Activated naive CD8-positive, alpha-beta T cell treated with anti-CD3 and anti-CD28 coated beads, Interleukin-2, amount 50 U/mL, for 16 hours (primary cell): Measurements from ENCODE around the gene LAMC3.
"Not testable (repeated sequence)": the region's sequence is repeated elsewhere in the genome, so short reads cannot be mapped to it uniquely, and the experiment has no call there.

Experiments
- DNase-seq: peaks from one replicate; pipeline ENCODE4 v3.0.0-alpha.2; 2020; ENCODE audit warnings: low read depth, low spot score

LAMC3 gene

DNA sequence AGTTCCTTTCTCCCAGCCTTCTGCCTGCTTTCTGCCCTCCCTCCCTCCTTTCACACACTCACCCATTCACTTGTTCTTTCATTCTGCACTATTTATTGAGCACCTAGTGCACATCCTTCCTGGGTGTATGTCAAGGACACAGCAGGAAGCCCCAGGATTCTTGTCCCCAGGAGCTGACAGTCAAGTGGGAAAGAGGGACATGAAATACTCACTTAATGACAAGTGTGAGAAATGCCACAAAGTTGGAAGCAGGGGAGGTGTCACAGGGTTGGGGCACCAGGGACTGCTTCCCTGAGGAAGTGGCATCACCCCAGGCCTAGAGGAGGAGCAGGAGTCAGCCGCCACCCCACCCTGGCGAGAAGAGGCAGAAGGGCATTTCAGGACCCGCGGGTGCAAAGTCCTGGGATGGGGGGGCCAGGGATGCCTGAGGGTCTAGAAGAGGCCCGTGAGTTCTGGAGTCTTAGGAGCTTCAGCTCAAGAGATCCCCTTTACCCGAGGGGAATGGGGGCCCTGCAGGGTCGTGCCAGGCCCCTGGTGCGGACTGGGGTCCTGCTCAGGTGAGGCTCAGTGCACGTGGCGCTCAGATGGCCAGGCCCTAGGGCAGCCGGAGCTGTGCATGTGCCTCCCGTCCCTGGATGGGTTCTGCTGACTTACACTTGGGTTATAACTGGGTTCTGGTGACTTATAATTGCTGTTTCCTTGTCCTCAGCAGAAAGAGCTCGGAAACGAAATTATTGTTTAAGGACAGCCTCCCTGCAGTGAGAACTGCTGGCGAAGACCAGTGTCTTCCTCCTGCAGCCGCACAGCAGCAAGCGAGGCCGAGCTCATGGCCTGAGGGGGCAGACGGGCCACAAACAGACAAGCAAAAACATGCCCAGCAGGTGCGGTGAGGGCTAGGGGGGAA is 16.9 kb upstream of the LAMC3 start:
- DNase-seq: no peak

DNA sequence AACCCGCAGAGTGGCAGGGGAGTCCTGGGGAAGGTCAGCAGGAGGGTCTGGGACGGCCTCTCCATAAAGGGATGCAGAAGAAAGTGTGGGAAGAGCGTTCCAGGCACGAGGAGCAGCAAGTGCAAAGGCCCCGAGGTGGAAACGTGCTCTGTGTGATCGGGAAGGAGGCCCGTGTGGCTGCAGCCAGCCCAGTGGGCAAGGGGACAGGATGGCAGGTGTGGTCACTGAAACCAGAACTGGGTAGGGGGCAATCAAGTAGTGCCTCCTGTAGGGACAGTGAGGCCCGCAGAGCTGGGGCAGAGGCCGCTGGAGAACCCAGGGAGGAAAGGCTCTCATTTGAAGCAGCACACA is 16.3 kb upstream of the LAMC3 start:
- no peak for DNase-seq

DNA sequence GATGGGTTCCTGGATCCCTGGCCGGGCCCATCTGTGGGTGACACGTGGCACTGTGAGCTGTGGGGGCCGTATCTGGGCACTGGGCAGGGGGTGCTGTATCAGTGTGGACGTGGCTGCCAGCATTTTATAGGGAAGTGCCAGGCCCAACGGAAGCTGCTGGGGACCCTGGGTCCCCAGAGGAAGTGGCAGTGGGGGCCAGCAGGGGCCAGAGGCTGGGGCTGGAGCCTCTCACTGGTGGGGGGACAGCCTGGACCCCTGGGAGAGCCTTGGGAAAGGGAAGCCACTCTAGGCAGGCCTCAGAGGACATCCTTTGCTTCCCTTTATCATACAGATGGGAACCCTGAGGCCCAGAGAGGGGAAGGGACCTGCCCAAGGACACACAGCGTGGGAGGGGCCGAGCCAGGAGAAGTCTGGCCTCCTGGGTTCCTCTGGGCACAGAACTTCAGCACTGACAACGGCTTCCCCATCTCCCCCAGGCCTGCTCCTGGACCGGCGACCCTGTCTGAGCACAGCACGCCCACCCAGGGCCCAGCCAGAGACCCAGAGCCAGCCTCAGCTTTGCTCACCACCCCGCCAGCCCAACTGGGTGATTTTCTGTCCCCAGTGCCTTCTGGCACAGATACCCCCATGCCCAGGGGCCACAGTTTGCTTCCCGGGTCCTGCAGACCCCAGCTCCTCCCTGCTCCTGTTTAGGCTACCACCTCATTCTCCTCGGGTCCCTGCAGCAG is 15.5 kb upstream of the LAMC3 start:
- no peak for DNase-seq

DNA sequence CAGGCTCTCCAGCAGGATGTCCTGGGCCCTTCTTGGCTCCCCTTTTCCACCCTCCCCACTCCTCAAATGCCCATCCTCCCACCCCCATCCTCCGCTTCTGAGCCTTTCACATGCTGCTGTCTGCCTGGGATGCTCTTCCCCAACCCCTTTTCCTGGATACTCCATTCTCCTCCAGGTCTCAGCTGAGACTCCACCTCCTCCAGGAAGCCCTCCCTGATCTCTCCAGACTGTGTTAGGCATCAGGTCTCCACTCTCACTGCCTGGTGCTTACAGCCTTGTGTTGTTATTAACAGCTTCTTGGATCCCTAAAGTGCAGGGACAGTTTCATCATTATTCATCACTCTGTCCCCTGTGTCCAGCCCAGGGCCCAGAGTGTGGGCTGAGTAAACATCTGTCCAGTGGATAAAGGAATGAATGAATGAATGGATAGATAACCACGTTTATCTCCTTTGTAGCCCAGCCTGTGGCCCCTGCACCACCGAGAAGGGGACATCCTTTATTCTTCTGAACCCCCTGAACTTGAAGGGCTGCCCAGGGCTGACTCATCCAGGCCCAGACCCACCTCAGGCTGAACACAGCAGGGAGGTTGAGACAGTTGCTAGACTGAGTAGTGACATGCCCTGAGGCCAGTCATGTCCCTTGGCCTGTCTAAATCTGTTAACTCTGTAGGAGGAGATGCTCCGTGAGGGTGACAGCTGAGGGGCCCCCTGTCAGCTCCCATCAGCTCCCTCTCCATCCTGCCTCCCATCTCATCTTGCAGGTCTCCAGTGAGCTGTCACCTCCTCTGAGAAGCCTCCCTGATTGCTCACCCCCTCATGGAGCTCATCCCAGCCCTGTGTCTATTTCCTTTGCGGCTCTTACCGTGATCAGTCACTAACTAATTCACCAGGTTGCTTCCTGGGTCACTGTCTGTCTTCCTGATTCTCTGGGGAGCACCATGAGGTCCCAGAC is 14.6 kb upstream of the LAMC3 start:
- DNase-seq: no peak

DNA sequence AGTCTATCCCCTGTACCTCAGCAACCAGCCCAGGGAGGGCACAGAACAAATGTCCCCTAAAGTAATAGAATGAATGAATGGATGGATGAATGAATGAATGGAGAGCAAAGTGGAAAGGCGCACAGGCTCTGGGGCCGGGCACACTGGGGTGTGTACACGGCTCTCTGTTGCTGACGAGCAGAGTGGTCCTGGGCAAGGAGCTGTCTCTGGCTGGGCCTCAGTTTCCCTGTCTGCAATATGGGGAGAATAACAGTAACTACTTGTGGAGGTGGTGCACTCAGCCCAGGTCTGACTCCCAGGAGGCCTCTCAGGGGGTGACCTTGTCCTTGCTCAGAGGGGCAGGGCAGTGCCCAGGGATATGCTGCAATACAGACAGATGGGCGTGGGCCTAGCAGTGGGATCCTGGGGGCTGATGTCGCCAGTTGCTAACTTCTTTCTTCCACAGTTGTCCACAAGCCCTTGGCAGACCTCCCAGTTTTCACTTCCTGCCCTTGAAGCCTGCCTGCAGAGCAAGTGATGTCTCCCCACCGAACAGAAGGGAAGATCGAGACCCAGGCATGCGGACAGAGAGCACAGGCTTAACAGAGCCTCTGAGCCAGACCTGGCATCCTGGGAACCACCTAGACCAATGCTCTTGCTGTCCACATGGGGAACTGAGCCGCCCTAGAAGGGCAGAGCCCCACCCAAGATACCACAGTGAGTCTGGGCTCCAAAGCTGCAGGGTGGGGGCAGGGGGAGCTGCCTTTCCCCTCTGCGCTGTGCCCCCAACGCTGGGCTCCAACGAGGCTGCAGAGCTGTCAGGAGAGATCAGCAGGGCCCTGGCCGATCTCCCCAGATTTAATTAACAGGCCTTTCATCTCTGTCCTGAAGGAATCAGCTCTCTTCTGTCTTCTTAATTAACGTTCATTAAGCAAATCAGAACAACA is 13.6 kb upstream of the LAMC3 start:
- DNase-seq: no peak

DNA sequence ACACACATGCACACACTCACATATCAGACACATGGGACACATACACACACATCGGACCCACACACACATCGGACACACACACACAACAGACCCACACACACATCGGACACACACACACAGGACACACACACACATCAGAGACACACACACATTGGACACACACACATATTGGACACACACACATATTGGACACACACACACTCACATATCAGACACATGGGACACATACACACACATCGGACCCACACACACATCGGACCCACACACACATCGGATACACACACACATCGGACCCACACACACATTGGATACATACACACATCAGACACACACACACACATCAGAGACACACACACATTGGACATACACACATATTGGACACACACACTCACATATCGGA is 12.8 kb upstream of the LAMC3 start:
- DNase-seq: no peak

- DNase-seq: no peak
Observed at GRCh38 chr9:130996676-130997394, 12.1 kb upstream of the LAMC3 start.

DNA sequence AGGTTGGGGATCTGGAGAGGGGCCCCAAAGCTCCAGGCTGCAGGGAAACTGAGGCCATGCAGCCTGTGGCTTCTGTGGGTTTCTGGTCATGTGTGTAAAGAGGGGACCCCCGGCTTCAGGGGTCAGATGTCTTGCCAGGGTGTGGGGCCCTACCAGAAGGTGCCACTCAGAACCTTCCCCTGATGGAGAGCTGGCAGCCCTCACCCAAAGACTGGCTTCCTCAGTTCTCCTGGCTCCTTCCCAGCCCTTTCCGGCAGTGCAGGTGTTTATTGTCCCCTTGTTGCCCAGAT is 11.6 kb upstream of the LAMC3 start:
- DNase-seq: no peak

GRCh38 chr9:130997925-130998596 is 10.9 kb upstream of the LAMC3 start:
- no peak for DNase-seq

DNA sequence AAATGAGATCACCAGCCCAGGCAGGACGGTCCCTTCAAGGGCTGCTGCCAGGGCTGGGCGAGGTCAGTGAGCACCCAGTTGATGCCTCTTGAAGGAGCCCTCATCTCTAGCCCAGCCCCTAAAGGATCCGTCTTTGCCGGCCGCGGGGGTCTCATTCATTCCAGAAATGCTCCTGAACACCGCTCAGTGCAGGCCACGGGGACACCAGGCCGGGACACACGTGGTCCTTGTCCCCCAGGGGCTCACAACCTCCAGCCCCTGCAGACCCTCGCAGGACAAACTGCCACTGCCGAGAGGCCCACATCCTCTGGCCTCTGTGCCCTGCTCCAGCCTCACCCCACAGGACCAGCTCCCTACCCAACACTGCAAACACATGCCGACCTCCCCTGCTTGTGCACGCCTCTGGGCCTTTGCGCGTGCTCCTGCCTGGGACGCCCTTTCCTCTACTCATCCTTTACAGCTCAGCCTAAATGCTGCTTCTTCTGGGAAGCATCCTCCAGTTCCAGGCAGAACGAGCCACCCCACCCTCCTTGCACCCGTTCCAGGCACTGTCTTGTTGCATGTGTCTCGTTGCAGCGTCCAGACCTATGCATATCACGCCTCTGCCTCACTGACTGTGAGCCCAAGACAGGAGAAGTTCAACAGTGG is 10.3 kb upstream of the LAMC3 start:
- no peak for DNase-seq

DNA sequence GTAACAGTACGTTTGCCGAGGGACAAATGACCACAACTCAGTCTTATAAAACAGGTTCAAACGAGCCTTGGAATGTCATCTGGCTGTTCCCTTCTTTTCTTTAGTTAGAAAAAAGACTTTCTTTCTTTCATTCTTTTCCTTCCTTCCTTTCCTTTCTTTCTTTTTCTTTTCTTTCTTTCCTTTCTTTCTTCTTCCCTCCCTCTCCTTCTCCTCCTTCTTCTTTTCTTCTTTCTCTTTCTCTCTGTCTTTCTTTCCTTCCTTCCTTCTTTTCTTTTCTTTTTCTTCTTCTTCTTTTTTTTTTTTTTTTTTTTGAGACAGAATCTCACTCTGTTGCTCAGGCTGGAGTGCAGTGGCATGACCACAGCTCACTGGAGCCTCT is 9.7 kb upstream of the LAMC3 start:
- no peak for DNase-seq

DNA sequence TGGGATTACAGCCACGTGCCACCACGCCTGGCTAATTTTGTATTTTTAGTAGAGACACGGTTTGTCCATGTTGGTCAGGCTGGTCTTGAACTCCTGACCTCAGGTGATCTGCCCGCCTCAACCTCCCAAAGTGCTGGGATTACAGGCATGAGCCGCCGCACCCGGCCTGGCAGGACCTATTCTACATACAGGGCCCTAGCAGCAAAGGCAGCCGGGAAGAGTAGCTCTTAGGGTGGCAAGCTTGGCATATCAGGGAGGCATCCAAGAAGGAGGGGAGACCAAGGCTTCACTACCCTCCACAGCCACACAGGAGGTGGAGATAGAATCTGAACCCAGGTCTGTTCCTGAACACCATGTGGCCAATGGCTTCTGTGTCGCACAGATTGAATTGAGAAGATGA is 8.4 kb upstream of the LAMC3 start:
- DNase-seq: not testable (repeated sequence)

DNA sequence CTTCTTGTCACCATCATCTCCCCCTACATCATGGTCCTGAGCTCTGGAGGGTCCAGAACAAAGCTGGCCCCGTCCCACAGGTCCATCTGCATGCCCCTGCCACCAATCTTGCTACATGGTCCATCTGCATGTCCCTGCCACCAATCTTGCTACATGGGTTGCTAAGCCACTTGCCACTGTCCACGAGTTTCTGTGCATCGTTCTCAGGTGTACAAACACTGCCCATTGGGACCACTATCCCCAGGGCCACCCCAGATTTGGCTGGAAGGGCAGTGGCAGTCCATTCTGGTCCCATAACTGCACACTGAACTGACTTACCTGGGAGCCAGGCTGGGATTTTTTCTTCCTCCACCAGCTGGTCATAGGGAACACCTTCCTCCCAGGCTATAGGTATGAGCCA is 8.0 kb upstream of the LAMC3 start:
- DNase-seq: no peak

DNA sequence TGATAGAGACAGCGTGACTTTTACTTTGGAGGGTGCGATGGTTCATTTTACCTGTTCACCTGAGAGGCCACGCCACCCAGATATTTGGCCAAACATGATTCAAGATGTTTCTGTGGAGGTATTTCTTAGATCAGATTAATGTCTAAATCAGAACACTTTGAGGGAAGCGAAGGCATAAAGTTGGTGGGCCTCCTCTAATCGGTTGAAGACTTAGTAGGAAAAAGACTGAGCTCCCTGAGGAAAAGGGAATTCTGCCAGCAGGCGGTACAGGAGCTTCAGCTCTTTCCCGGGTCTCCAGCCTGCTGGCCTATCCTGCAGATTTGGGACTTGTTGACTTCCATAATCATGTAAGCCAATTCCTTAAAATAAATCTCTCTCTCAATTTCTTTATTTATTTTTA is 7.0 kb upstream of the LAMC3 start:
- no peak for DNase-seq

DNA sequence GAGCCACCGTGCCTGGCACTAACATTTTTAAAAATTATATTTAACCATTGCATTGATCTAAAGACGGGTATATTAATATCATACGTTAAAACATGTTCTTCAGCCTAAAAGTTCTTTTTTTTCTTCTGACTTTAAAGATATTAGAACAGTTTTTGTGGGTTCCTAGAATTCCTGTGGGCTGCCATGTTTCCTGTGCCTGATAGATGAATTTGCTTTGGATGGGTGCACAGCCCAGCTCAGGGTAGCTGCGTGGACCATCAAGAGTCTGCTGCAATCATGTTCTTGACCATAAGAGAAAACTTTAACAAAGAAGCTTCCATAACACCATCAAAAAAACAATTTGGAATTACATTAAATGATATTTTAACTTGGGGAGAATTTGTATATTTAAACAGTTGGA is 2.4 kb upstream of the LAMC3 start:
- no peak for DNase-seq

- DNase-seq: no peak
Observed at GRCh38 chr9:131008086-131008485, 888 bp upstream of the LAMC3 start.

- DNase-seq: no peak
Observed at GRCh38 chr9:131008563-131008908, 438 bp upstream of the LAMC3 start.

DNA sequence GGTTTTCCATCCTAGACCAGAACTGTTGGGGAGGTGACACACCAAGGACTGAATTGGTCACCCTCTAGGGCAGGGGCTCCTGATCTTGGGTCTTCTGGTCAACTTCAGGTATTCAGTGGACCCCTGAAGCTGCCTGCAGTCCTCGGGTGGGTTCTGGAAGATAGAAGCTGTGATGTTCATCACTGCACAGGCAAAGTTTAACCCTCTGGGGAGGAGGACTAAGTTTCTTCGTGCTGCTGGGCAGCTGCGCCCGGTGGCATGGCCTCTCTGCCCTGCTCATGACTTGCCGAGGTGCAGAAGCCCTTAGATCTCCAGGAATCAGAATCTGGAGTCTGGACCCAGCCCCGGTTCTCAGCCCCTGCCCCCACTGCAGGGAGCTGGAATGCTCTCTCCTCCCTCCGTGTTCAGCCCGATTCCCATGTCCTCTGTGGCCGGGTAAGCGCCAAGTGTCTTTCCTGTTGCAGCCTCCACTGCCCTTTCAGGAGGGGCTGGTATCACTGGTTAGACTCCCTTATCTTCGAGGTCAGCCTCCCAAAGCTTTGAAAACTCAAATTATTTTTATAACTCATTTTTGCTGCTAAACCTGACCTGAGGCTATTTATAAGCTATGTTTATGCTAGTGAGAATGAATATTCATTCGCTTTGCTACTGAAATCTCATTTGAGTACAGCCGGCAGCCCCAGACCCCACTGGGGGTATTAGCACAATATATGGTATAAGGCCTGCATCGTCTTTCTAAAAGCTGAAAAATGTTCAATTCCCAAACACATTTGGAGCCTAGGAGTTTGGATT is 1.7 kb downstream of the LAMC3 start:
- DNase-seq: no peak
